Astrocyte of the cerebellum (primary cell): ENCODE measurements around the gene USP44.
A peak's percentile ranks its signal among the peaks of the same experiment; 100 is the strongest.

Experiments
- DNase-seq: peaks from one replicate; pipeline ENCODE4 v3.0.0-alpha.2; 2011; ENCODE audit warnings: low read depth
- H3K4me3 ChIP-seq: 2 replicates; pipeline ENCODE4 v1.5.1; 2011; ENCODE audit warnings: mild to moderate bottlenecking, low read depth, low read length, moderate library complexity
- in situ Hi-C: cut with HindIII; loops from 2 replicates; pipeline ENCODE4 v1.10.0; 2017; ENCODE audit warnings: low sequenced_read_pairs
- TF ChIP-seq, protein P1 (sequence below): IDR thresholded peaks from 2 replicates; pipeline ENCODE4 v1.5.1; 2012; ENCODE audit warnings: low read length, low read depth, moderate library complexity, mild to moderate bottlenecking; ENCODE audit errors: missing control alignments

The USP44 gene

DNA sequence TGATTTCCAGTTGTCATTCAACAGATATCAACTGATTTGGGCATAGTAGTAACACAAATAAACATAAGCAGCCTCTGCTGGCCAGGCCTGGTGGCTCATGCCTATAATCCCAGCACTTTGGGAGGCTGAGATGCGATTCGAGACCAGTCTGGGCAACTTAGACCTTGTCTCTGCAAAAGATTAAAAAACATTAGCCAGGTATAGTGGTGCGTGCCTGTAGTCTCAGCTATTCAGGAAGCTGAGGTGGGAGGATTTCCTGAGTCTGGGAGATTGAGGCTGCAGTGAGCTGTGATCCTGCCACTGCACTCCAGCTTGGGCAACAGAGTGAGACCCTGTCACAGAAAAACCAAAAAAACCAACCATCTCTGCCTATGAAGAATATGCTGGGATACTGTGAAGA is 70.2 kb downstream of the USP44 start:
- DNase-seq = no peak
- in situ Hi-C loops = no loop called here
- TF ChIP-seq, protein P1, sequence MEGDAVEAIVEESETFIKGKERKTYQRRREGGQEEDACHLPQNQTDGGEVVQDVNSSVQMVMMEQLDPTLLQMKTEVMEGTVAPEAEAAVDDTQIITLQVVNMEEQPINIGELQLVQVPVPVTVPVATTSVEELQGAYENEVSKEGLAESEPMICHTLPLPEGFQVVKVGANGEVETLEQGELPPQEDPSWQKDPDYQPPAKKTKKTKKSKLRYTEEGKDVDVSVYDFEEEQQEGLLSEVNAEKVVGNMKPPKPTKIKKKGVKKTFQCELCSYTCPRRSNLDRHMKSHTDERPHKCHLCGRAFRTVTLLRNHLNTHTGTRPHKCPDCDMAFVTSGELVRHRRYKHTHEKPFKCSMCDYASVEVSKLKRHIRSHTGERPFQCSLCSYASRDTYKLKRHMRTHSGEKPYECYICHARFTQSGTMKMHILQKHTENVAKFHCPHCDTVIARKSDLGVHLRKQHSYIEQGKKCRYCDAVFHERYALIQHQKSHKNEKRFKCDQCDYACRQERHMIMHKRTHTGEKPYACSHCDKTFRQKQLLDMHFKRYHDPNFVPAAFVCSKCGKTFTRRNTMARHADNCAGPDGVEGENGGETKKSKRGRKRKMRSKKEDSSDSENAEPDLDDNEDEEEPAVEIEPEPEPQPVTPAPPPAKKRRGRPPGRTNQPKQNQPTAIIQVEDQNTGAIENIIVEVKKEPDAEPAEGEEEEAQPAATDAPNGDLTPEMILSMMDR = no peak
- no peak overlapping the region for H3K4me3 ChIP-seq

- in situ Hi-C loops = no loop called here
These were observed 71.0 kb downstream of the USP44 start for GRCh38 chr12:95480230-95480629.

DNA sequence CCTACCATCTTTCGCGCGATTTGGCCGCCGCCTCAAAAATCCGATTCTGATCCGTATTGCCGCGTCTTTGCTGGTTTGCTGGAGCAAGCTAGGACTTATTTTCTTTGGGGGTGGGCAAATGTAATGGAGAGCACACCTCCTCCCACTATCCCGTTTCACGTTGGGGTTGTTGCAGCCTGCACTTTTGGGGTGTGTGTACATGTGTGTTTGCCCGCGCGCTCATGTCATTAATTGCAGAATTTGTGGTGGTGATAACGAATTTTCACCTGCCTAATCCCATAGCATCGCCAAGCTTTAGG is 76.7 kb downstream of the USP44 start:
- DNase-seq = no peak
- TF ChIP-seq, protein P1 = no peak
- H3K4me3 ChIP-seq = peak overlapping the region; percentile 56
- in situ Hi-C loops = no loop called here

More at GRCh38 chr12:95480230-95480629, 71.0 kb downstream of the USP44 start:
- H3K4me3 ChIP-seq = no peak overlapping the region
- DNase-seq = no peak
- TF ChIP-seq, protein P1 = no peak

DNA sequence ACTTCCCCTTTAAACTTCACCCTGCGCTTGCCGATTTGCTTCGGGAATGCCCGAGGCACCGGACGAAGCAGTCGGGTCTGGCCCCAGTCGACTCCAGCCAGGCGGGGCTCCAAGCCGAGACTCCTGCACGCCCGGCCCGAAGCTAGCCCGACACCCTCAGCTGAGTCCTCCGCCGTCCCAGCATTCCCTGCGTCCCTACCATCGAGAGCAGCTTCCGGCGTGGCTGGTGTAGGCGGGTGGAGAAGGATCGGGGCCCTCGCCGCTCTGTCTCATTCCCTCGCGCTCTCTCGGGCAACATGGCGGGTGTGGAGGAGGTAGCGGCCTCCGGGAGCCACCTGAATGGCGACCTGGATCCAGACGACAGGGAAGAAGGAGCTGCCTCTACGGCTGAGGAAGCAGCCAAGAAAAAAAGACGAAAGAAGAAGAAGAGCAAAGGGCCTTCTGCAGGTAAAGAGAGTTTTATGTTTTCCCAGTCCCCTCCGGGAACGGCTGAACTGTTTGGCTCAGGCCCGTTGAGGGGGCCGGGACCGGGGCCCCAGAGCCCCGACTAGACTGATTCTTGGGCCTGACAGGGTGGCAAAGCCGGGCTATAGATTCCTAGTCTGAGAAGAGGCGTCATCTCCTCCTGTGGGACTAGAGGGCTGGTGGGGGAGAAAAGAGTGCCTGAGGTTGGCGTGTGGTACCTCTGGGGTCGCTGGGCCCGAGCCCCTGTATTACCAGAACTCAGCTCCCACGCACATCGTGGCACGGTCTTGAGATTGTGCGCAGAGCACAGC is 77.2 kb downstream of the USP44 start, which contains the start of gene METAP2:
Gene METAP2 (plus strand): TSS at position 269 of the 776 bp plus-strand sequence. CDS start 28 bp downstream, at position 297.
- in situ Hi-C loops = no loop called here
- TF ChIP-seq, protein P1 = no peak

GRCh38 chr12:95473231-95473883 is 77.9 kb downstream of the USP44 start:
- in situ Hi-C loops = no loop called here
- TF ChIP-seq, protein P1 = no peak
- peak overlapping the region; percentile 56 for H3K4me3 ChIP-seq
- DNase-seq = peak; percentile 6

More for the DNA sequence above, 77.2 kb downstream of the USP44 start, which contains the start of gene METAP2:
- peak; percentile 92 for DNase-seq
- H3K4me3 ChIP-seq = peak within 1 kb of the TSS; percentile 56

DNA sequence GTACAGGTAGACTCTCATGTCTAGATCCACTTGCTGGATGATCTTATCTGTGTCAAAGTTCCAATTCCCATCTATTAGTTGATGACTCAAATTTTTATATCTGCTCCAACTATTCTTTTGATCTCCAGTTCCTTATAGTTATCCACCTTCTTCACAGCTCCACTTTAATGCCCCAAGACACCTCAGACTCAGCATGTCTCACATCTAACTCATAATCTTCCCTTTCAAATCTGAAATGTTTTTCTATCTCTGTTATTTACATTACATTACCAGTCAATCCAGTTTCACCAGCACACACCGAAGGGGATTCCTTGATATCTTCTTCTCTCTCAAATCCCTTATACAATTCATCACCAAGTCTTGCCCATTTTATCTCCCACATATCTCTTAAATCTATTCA is 81.0 kb downstream of the USP44 start:
- TF ChIP-seq, protein P1 = no peak
- in situ Hi-C loops = no loop called here
- no peak overlapping the region for H3K4me3 ChIP-seq
- DNase-seq = no peak
